Trophoblast cell (in vitro differentiated cells and primary cell): ENCODE data around the gene ATXN2.

Experiments
- DNase-seq, 2 donors: peaks; one replicate each; pipeline ENCODE4 v3.0.0-alpha.2; 2016
- H2AFZ ChIP-seq: 2 replicates; pipeline ENCODE4 v1.6.1; 2013; ENCODE audit warnings: low read length, moderate library complexity, mild to moderate bottlenecking; ENCODE audit not compliant: insufficient read depth, poor library complexity
- H2AK5ac ChIP-seq: 2 replicates; pipeline ENCODE4 v1.6.1; 2013; ENCODE audit warnings: mild to moderate bottlenecking, low read length
- H2BK120ac ChIP-seq: 2 replicates; pipeline ENCODE4 v1.6.1; 2013; ENCODE audit warnings: low read length, mild to moderate bottlenecking, moderate library complexity; ENCODE audit not compliant: insufficient read depth, poor library complexity
- H2BK12ac ChIP-seq: 2 replicates; pipeline ENCODE4 v1.6.1; 2013; ENCODE audit warnings: mild to moderate bottlenecking, low read length, moderate library complexity
- H2BK5ac ChIP-seq: 2 replicates; pipeline ENCODE4 v1.6.1; 2013; ENCODE audit warnings: low read length, low read depth, moderate library complexity, mild to moderate bottlenecking; ENCODE audit not compliant: poor library complexity
- H3K14ac ChIP-seq: 2 replicates; pipeline ENCODE4 v1.6.1; 2013; ENCODE audit warnings: mild to moderate bottlenecking, low read length
- H3K18ac ChIP-seq: 2 replicates; pipeline ENCODE4 v1.6.1; 2013; ENCODE audit warnings: mild to moderate bottlenecking, low read length
- H3K23ac ChIP-seq: 2 replicates; pipeline ENCODE4 v1.6.1; 2013; ENCODE audit warnings: low read length
- H3K27ac ChIP-seq: 2 replicates; pipeline ENCODE4 v1.5.1; 2013; ENCODE audit warnings: low read depth, mild to moderate bottlenecking, inconsistent platforms, low read length, moderate library complexity
- H3K27me3 ChIP-seq: 2 replicates; pipeline ENCODE4 v1.6.1; 2013; ENCODE audit warnings: inconsistent platforms, mild to moderate bottlenecking, low read length, moderate library complexity; ENCODE audit not compliant: insufficient read depth
- H3K36me3 ChIP-seq, 2 experiments: 1 replicate in 1 of 2; 2 replicates in 1 of 2; pipeline ENCODE4 v1.6.1; 2013; ENCODE audit warnings: low read length in 2 of 2, mild to moderate bottlenecking in 2 of 2, moderate library complexity in 1 of 2; ENCODE audit not compliant: insufficient read depth in 2 of 2, control insufficient read depth in 1 of 2
- H3K4ac ChIP-seq: 2 replicates; pipeline ENCODE4 v1.6.1; 2013; ENCODE audit warnings: low read depth, mild to moderate bottlenecking, low read length, moderate library complexity
- H3K4me1 ChIP-seq, 2 experiments: 1 replicate in 1 of 2; 2 replicates in 1 of 2; pipeline ENCODE4 v1.6.1; 2013; ENCODE audit warnings: low read length in 2 of 2, mild to moderate bottlenecking in 2 of 2, moderate library complexity in 1 of 2; ENCODE audit not compliant: insufficient read depth in 2 of 2, control insufficient read depth in 1 of 2
- H3K4me2 ChIP-seq: 2 replicates; pipeline ENCODE4 v1.6.1; 2013; ENCODE audit warnings: inconsistent platforms, mild to moderate bottlenecking, low read length, moderate library complexity
- H3K4me3 ChIP-seq: 2 replicates; pipeline ENCODE4 v1.5.1; 2013; ENCODE audit warnings: mild to moderate bottlenecking, low read depth, low read length, inconsistent platforms
- H3K79me1 ChIP-seq: one replicate; pipeline ENCODE4 v1.6.1; 2013; ENCODE audit warnings: low read length
- H3K79me2 ChIP-seq: 2 replicates; pipeline ENCODE4 v1.6.1; 2013; ENCODE audit warnings: low read length, mild to moderate bottlenecking; ENCODE audit not compliant: control insufficient read depth, insufficient read depth, poor library complexity
- H3K9ac ChIP-seq: 2 replicates; pipeline ENCODE4 v1.6.1; 2013; ENCODE audit warnings: mild to moderate bottlenecking, low read length
- H3K9me3 ChIP-seq: 2 replicates; pipeline ENCODE4 v1.6.1; 2013; ENCODE audit warnings: low read depth, mild to moderate bottlenecking, control low read depth, inconsistent platforms, low read length; ENCODE audit not compliant: insufficient read depth
- H4K12ac ChIP-seq: 2 replicates; pipeline ENCODE4 v1.6.1; 2013; ENCODE audit warnings: low read depth, mild to moderate bottlenecking, low read length, moderate library complexity
- H4K8ac ChIP-seq: 2 replicates; pipeline ENCODE4 v1.6.1; 2013; ENCODE audit warnings: low read depth, mild to moderate bottlenecking, low read length, moderate library complexity
- H4K91ac ChIP-seq: one replicate; pipeline ENCODE4 v1.6.1; 2013; ENCODE audit warnings: low read depth, mild to moderate bottlenecking, low read length, moderate library complexity
- WGBS: extraction: QIAGEN DNeasy Blood & Tissue Kit; methylation state at CpG from one replicate; pipeline ENCODE4 v1.1.7; 2013; ENCODE audit warnings: missing lambda C conversion rate; ENCODE audit not compliant: insufficient read length, insufficient coverage; ENCODE audit errors: extremely low coverage; 5-methylcytosine and 5-hydroxymethylcytosine counted together

Gene ATXN2

DNA sequence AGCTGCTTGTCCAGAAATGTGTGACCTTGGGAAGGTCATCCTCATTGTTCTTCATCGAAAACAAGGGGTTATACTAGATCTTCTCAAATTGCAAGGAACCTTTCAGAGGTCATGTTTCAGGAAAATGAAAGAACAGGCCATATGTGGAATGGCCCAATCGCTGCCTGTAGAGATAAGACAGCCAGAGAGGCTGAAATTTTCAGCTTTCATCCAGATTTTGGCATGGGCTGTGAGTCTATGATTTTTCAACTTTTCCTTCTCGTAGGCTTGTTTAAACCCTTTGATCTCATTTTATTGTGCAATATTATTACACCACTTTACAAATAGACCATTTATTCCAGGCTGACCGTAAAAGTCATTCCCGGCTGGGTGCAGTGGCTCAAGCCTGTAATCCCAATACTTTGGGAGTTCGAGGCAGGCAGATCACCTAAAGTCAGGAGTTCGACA lies 17.1 kb upstream of the ATXN2 start:
- no CpG with 5 or more reads among the region's 7 CpGs for whole genome bisulfite sequencing
- H3K23ac ChIP-seq, result no peak overlapping the region
- H3K14ac ChIP-seq, result no peak overlapping the region
- H3K27ac ChIP-seq, result no peak overlapping the region
- H3K79me1 ChIP-seq, result no peaks in the 10 kb centered on the region
- no peak overlapping the region for H4K8ac ChIP-seq
- no peak overlapping the region for H2BK12ac ChIP-seq
- H3K27me3 ChIP-seq, result no peaks in the 10 kb centered on the region
- no peaks in the 10 kb centered on the region for H3K79me2 ChIP-seq
- H4K12ac ChIP-seq, result no peak overlapping the region
- H3K4ac ChIP-seq, result no peak overlapping the region
- H4K91ac ChIP-seq, result no peak overlapping the region
- H3K18ac ChIP-seq, result no peak overlapping the region
- H3K4me3 ChIP-seq, result no peak overlapping the region
- H2AFZ ChIP-seq, result no peak overlapping the region
- H2AK5ac ChIP-seq, result no peak overlapping the region
- no peaks in the 10 kb centered on the region for H3K9me3 ChIP-seq
- no peaks in the 10 kb centered on the region for H3K4me1 ChIP-seq
- H3K9ac ChIP-seq, result no peak overlapping the region
- H3K36me3 ChIP-seq, result no peaks in the 10 kb centered on the region
- H3K4me2 ChIP-seq, result no peak overlapping the region
- H2BK120ac ChIP-seq, result no peak overlapping the region
- H2BK5ac ChIP-seq, result no peak overlapping the region
- DNase-seq, result no peak

DNA sequence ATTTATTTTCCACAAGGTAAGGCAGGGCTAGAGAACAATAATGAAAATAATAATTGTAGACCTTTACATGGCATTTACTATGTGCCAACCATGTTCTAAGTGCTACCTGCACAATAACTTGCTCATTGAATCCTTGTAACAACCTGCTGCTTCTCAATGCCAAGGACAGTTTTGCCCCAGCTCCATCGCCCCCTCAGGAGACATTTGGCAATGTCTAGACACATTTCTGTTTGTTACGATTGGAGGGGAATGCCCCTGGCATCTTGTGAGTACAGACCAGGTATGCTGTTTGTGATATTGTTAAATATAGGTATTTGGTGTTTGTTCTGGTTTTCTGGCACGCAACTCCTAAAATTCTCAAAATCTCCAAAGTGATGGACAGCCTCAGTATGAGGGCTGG lies 8.1 kb upstream of the ATXN2 start:
- H3K27me3 ChIP-seq, result no peaks in the 10 kb centered on the region
- H3K4me1 ChIP-seq, result no peaks in the 10 kb centered on the region
- no peak overlapping the region for H2AFZ ChIP-seq
- no peak overlapping the region for H3K18ac ChIP-seq
- H3K4me2 ChIP-seq, result no peak overlapping the region
- no peak overlapping the region for H3K23ac ChIP-seq
- H2BK120ac ChIP-seq, result no peak overlapping the region
- H4K91ac ChIP-seq, result no peak overlapping the region
- no peak overlapping the region for H3K27ac ChIP-seq
- H3K79me1 ChIP-seq, result no peaks in the 10 kb centered on the region
- H3K36me3 ChIP-seq, result no peaks in the 10 kb centered on the region
- no peak overlapping the region for H4K8ac ChIP-seq
- H4K12ac ChIP-seq, result no peak overlapping the region
- H3K9me3 ChIP-seq, result no peaks in the 10 kb centered on the region
- no peak overlapping the region for H3K14ac ChIP-seq
- H2BK5ac ChIP-seq, result no peak overlapping the region
- H2AK5ac ChIP-seq, result no peak overlapping the region
- no CpG with 5 or more reads among the region's 3 CpGs for WGBS
- DNase-seq, result no peak
- no peak overlapping the region for H3K9ac ChIP-seq
- H3K4me3 ChIP-seq, result no peak overlapping the region
- no peak overlapping the region for H3K4ac ChIP-seq
- no peak overlapping the region for H2BK12ac ChIP-seq
- no peaks in the 10 kb centered on the region for H3K79me2 ChIP-seq

DNA sequence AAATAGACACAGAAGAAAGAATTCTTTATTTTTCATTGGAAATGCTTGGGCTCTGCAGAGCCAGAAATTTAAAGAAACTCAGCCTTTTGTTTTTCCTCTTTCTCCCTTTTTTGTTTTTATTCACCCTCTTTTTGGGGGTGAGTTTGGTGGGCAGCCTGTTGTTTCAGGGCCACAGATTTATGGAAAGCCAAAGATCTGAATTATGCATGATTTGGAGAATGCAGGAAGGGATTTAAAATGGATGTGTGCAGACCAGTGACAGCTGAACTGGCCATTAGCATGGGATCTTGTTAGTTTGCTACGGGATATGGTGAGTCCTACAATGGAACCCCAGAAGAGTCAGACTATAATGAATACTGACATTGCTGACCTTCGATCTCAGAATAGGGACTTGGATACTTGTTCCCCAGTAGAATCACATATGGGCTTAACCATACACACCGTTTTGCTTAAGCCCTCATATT lies 7.7 kb upstream of the ATXN2 start:
- Histone ChIP-seq H3K27me3 (no peaks in the 10 kb centered on the region), H3K4me2 (no peak overlapping the region), H3K4ac (no peak overlapping the region), H4K12ac (no peak overlapping the region), H3K18ac (no peak overlapping the region), H3K14ac (no peak overlapping the region), H3K9ac (no peak overlapping the region), H4K91ac (no peak overlapping the region), H2BK5ac (no peak overlapping the region), H3K23ac (no peak overlapping the region), H2BK12ac (no peak overlapping the region), H3K4me3 (no peak overlapping the region), H2AFZ (no peak overlapping the region), H3K4me1 (no peaks in the 10 kb centered on the region), H4K8ac (no peak overlapping the region), H3K9me3 (no peaks in the 10 kb centered on the region), H3K36me3 (no peaks in the 10 kb centered on the region), H3K79me1 (no peaks in the 10 kb centered on the region), H2BK120ac (no peak overlapping the region), H3K27ac (no peak overlapping the region), H2AK5ac (no peak overlapping the region), H3K79me2 (no peaks in the 10 kb centered on the region)
- no CpG with 5 or more reads among the region's 3 CpGs for WGBS
- no peak for DNase-seq

GRCh38 chr12:111605911-111606766 lies 7.0 kb upstream of the ATXN2 start:
- Histone ChIP-seq H2BK5ac (no peak overlapping the region), H2BK12ac (no peak overlapping the region), H3K9ac (no peak overlapping the region), H4K91ac (no peak overlapping the region), H3K14ac (no peak overlapping the region), H3K27me3 (no peaks in the 10 kb centered on the region), H3K79me1 (no peaks in the 10 kb centered on the region), H3K4me1 (no peaks in the 10 kb centered on the region), H3K4me2 (no peak overlapping the region), H3K36me3 (no peaks in the 10 kb centered on the region), H4K8ac (no peak overlapping the region), H3K9me3 (no peaks in the 10 kb centered on the region), H3K23ac (no peak overlapping the region), H2BK120ac (no peak overlapping the region), H3K18ac (no peak overlapping the region), H3K4me3 (no peak overlapping the region), H4K12ac (no peak overlapping the region), H3K79me2 (no peaks in the 10 kb centered on the region), H2AK5ac (no peak overlapping the region), H3K4ac (no peak overlapping the region), H2AFZ (no peak overlapping the region), H3K27ac (no peak overlapping the region)
- no peak for DNase-seq
- whole genome bisulfite sequencing, result no CpG with 5 or more reads among the region's 7 CpGs
